ENCODE results near the gene NOC4L.

The NOC4L gene

DNA sequence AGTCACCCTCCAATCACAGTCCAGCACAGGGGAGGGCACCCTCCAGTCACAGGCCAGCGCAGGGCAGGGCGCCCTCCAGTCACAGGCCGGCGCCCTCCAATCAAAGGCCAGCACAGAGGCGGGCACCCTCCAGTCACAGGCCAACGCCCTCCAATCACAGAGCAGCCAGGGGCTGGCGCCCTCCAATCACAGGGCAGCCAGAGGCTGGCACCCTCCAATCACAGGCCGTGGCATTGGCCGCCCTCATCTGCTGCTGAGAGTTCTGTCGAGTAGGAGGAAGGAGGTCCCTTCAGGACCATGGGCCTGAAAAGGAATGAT lies 26.7 kb upstream of the NOC4L start:
- Histone ChIP-seq H3F3A (ENCODE audit: insufficient read depth) (no peaks in the 10 kb centered on the region), H3K79me2 (ENCODE audit: insufficient read depth, low read length) (no peaks in the 10 kb centered on the region), H3K4me3 (ENCODE audit: insufficient read depth, low read length, poor library complexity, severe bottlenecking) (no peak overlapping the region), H3K27ac (ENCODE audit: low read depth, low read length) (no peak overlapping the region), H3K36me3 (ENCODE audit: low read length) (peaks cover 5% of the 10 kb centered on the region; the same call in 1 of the 2 replicates), H3K4me2 (ENCODE audit: low read depth, low read length, poor library complexity, severe bottlenecking) (no peak overlapping the region), H3K27me3 (ENCODE audit: low read length) (no peaks in the 10 kb centered on the region), H4K20me1 (ENCODE audit: low read depth, low read length) (no peaks in the 10 kb centered on the region), H3K9me2 (replicated peaks; ENCODE audit: insufficient read depth, low read length) (no peaks in the 10 kb centered on the region), H3K9ac (ENCODE audit: low read length) (no peak overlapping the region), H2AFZ (ENCODE audit: low read depth, low read length, severe bottlenecking) (no peak overlapping the region), H3K9me3 (ENCODE audit: insufficient read depth, low read length) (no peaks in the 10 kb centered on the region)
- no peak for TF ChIP-seq EZH2phosphoT487 (conservative IDR thresholded peaks at IDR 0.05; ENCODE audit: low read length)
- TF ChIP-seq, protein P1, sequence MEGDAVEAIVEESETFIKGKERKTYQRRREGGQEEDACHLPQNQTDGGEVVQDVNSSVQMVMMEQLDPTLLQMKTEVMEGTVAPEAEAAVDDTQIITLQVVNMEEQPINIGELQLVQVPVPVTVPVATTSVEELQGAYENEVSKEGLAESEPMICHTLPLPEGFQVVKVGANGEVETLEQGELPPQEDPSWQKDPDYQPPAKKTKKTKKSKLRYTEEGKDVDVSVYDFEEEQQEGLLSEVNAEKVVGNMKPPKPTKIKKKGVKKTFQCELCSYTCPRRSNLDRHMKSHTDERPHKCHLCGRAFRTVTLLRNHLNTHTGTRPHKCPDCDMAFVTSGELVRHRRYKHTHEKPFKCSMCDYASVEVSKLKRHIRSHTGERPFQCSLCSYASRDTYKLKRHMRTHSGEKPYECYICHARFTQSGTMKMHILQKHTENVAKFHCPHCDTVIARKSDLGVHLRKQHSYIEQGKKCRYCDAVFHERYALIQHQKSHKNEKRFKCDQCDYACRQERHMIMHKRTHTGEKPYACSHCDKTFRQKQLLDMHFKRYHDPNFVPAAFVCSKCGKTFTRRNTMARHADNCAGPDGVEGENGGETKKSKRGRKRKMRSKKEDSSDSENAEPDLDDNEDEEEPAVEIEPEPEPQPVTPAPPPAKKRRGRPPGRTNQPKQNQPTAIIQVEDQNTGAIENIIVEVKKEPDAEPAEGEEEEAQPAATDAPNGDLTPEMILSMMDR (IDR thresholded peaks at IDR 0.05; ENCODE audit: insufficient read depth, low read length, poor library complexity, severe bottlenecking), result no peak

DNA sequence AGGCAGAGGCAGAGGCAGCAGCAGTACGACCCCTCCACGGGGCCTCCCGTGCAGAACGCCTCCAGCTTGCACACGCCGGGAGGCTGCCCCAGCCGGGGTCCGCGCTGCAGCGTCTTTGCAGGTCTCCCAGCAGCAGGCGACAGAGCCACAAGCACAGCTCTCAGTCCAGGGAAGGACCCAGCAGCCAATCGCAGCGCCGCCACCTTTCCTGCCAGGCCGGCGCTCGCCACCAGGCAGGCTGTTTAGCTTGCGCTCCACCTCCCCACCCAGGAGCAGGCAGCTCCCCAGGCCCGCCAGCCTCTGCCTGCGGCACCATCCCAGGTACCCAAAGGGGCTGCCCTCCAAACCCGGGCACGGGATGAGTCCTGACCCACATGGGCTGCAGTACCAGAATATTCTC lies 25.4 kb upstream of the NOC4L start:
- Histone ChIP-seq H3K79me2 (ENCODE audit: insufficient read depth, low read length) (no peaks in the 10 kb centered on the region), H3K4me2 (ENCODE audit: low read depth, low read length, poor library complexity, severe bottlenecking) (no peak overlapping the region), H3K9me2 (replicated peaks; ENCODE audit: insufficient read depth, low read length) (no peaks in the 10 kb centered on the region), H3K9ac (ENCODE audit: low read length) (no peak overlapping the region), H3K36me3 (ENCODE audit: low read length) (peaks cover 9% of the 10 kb centered on the region; the same call in 1 of the 2 replicates), H4K20me1 (ENCODE audit: low read depth, low read length) (no peaks in the 10 kb centered on the region), H3F3A (ENCODE audit: insufficient read depth) (no peaks in the 10 kb centered on the region), H3K9me3 (ENCODE audit: insufficient read depth, low read length) (no peaks in the 10 kb centered on the region), H3K27ac (ENCODE audit: low read depth, low read length) (no peak overlapping the region), H3K4me3 (ENCODE audit: insufficient read depth, low read length, poor library complexity, severe bottlenecking) (no peak overlapping the region), H3K27me3 (ENCODE audit: low read length) (no peaks in the 10 kb centered on the region), H2AFZ (ENCODE audit: low read depth, low read length, severe bottlenecking) (no peak overlapping the region)
- no peak for TF ChIP-seq EZH2phosphoT487 (conservative IDR thresholded peaks at IDR 0.05; ENCODE audit: low read length)

DNA sequence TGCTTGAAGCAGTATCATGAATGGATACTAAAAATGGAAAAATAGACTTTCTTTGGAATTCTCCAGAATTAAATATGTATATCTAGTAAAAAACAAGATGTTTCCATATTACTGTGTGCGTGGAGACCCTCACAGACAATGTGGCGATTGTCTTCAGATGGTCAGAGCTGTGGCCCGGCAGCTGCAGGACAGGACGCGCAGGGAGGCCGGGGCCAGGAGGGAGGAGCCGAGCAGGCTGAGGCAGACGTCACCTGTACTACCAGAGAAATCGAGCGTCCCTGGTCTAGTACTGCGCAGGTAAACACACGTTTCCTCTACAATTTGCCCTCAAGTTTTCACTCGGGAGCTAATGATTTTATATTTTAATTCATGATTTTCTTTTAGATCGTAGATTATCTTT lies 23.0 kb upstream of the NOC4L start:
- Histone ChIP-seq H3F3A (ENCODE audit: insufficient read depth) (no peaks in the 10 kb centered on the region), H3K9ac (ENCODE audit: low read length) (no peak overlapping the region), H3K27me3 (ENCODE audit: low read length) (no peaks in the 10 kb centered on the region), H3K4me2 (ENCODE audit: low read depth, low read length, poor library complexity, severe bottlenecking) (no peak overlapping the region), H3K79me2 (ENCODE audit: insufficient read depth, low read length) (no peaks in the 10 kb centered on the region), H3K9me2 (replicated peaks; ENCODE audit: insufficient read depth, low read length) (no peaks in the 10 kb centered on the region), H3K36me3 (ENCODE audit: low read length) (peaks cover 14% of the 10 kb centered on the region; the same call in 1 of the 2 replicates), H3K27ac (ENCODE audit: low read depth, low read length) (no peak overlapping the region), H4K20me1 (ENCODE audit: low read depth, low read length) (no peaks in the 10 kb centered on the region), H3K9me3 (ENCODE audit: insufficient read depth, low read length) (no peaks in the 10 kb centered on the region), H2AFZ (ENCODE audit: low read depth, low read length, severe bottlenecking) (no peak overlapping the region), H3K4me3 (ENCODE audit: insufficient read depth, low read length, poor library complexity, severe bottlenecking) (no peak overlapping the region)
- no peak for TF ChIP-seq EZH2phosphoT487 (conservative IDR thresholded peaks at IDR 0.05; ENCODE audit: low read length)
- TF ChIP-seq, protein P1 (IDR thresholded peaks at IDR 0.05; ENCODE audit: insufficient read depth, low read length, poor library complexity, severe bottlenecking), result no peak

DNA sequence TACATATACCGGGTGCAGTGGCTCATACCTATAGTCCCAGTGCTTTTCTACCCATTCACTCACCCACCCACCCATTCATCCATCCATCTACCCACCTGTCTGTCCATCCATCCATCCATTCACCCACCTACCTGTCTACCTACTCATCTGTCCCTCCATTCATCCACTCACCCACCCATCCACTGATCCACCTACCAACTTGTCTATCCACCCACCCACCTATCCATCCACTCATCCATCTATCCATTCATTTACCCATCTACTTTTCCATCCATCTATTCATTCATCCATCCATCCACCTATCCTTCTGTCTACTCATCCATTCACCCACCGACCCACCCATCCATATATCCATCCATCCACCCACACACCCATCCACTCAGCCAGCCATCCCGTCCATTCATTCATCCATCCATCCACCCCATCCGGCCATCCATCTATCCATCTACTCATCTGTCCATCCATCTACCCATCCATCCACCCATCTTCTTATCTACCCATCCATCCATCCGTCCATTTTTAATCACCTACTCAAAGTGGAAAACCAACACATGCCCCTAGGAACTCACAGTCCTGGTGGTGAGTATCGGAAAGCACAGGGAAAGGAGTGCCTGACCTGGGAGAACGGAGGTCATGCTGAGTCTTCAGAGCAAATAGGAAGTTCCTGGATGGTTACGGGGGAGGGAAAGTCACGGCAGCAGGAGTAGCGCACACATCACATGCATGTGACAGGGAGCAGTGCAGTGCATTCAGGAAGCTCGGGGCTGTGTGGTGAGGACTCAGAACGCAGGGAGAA lies 20.1 kb upstream of the NOC4L start:
- TF ChIP-seq, protein P1 (IDR thresholded peaks at IDR 0.05; ENCODE audit: insufficient read depth, low read length, poor library complexity, severe bottlenecking), result no peak
- TF ChIP-seq EZH2phosphoT487 (conservative IDR thresholded peaks at IDR 0.05; ENCODE audit: low read length), result no peak

More for the DNA sequence above, 20.1 kb upstream of the NOC4L start:
- Histone ChIP-seq H3K27me3 (ENCODE audit: low read length) (no peaks in the 10 kb centered on the region), H2AFZ (ENCODE audit: low read depth, low read length, severe bottlenecking) (no peak overlapping the region), H4K20me1 (ENCODE audit: low read depth, low read length) (no peaks in the 10 kb centered on the region), H3F3A (ENCODE audit: insufficient read depth) (peaks cover 6% of the 10 kb centered on the region; the same call in 1 of the 2 replicates), H3K79me2 (ENCODE audit: insufficient read depth, low read length) (no peaks in the 10 kb centered on the region), H3K4me3 (ENCODE audit: insufficient read depth, low read length, poor library complexity, severe bottlenecking) (no peak overlapping the region), H3K9ac (ENCODE audit: low read length) (no peak overlapping the region), H3K27ac (ENCODE audit: low read depth, low read length) (no peak overlapping the region), H3K9me2 (replicated peaks; ENCODE audit: insufficient read depth, low read length) (no peaks in the 10 kb centered on the region), H3K9me3 (ENCODE audit: insufficient read depth, low read length) (no peaks in the 10 kb centered on the region), H3K36me3 (ENCODE audit: low read length) (peaks cover 36% of the 10 kb centered on the region), H3K4me2 (ENCODE audit: low read depth, low read length, poor library complexity, severe bottlenecking) (no peak overlapping the region)

All from SU-DHL-6 (cell line).